GM12878 (cell line): Measurements from ENCODE around the gene STX10. TPM values are rescaled to one million over a fixed set of nuclear protein-coding genes. Genes with fewer than 3 reads are reported as not detected.

ENCODE experiments used
- BCL11A ChIP-seq: IDR thresholded peaks from 2 replicates; pipeline ENCODE4 v1.6.1; 2011; ENCODE audit warnings: low read depth, low read length
- BHLHE40 ChIP-seq, 2 experiments: fragments of 450-650 bp in 1 of 2; IDR thresholded peaks; 2 replicates each; pipeline ENCODE4 v1.6.1; 2011 to 2017; ENCODE audit warnings: low read depth in 2 of 2, borderline replicate concordance in 1 of 2, improper control_type of control experiment in 1 of 2, low read length in 1 of 2, mild to moderate bottlenecking in 1 of 2
- IKZF1 ChIP-seq: fragments of 450-650 bp; conservative IDR thresholded peaks from 2 replicates; pipeline ENCODE4 v1.6.1; 2017; ENCODE audit warnings: antibody characterized with exemption, mild to moderate bottlenecking
- JUNB ChIP-seq: IDR thresholded peaks from 2 replicates; pipeline ENCODE4 v1.6.1; 2016; ENCODE audit warnings: antibody characterized with exemption, mild to moderate bottlenecking
- LARP7 ChIP-seq: fragments of 450-650 bp; IDR thresholded peaks from 2 replicates; pipeline ENCODE4 v1.6.1; 2017; ENCODE audit warnings: mild to moderate bottlenecking
- MYC ChIP-seq: IDR thresholded peaks from 2 replicates; pipeline ENCODE4 v1.6.1; 2011; ENCODE audit warnings: mild to moderate bottlenecking, low read length, moderate library complexity, inconsistent platforms; ENCODE audit not compliant: insufficient read depth, insufficient replicate concordance, insufficient read length, severe bottlenecking
- NR2C2 ChIP-seq: IDR thresholded peaks from 2 replicates; pipeline ENCODE4 v1.6.1; 2011; ENCODE audit warnings: borderline replicate concordance, low read depth; ENCODE audit not compliant: control insufficient read depth, insufficient read length
- RB1 ChIP-seq: fragments of 450-650 bp; formaldehyde crosslinking; IDR thresholded peaks from 2 replicates; pipeline ENCODE4 v1.6.1; 2017; ENCODE audit warnings: mild to moderate bottlenecking, borderline replicate concordance
- RELA ChIP-seq: fragments of 450-650 bp; IDR thresholded peaks from 2 replicates; pipeline ENCODE4 v1.8.0; 2014; ENCODE audit warnings: borderline replicate concordance; ENCODE audit not compliant: partially characterized antibody
- SPI1 ChIP-seq: IDR thresholded peaks from 2 replicates; pipeline ENCODE4 v1.6.1; 2011; ENCODE audit warnings: low read depth, mild to moderate bottlenecking, low read length, moderate library complexity, borderline replicate concordance; ENCODE audit not compliant: insufficient read depth
- TARDBP ChIP-seq: IDR thresholded peaks from 2 replicates; pipeline ENCODE4 v1.6.1; 2016; ENCODE audit warnings: borderline replicate concordance
- TCF7 ChIP-seq: IDR thresholded peaks from 2 replicates; pipeline ENCODE4 v1.6.1; 2014; ENCODE audit warnings: antibody characterized with exemption, borderline replicate concordance
- polyA plus RNA-seq, 11 experiments: library from polyadenylated mRNA; depleted of rRNA in 4 of 11; unstranded in 6 of 11; stranded (reverse) in 5 of 11; fragments of >200 nt; fragmentation: Nextera tagmentation in 4 of 11; fragmentation: Illumina TruSeq in 1 of 11; extraction: Ambion mirVana in 4 of 11; extraction: Trizol in 1 of 11; gene quantifications; 1 replicate in 1 of 11; 2 replicates in 10 of 11; pipeline versions ENCODE4 v1.2.1 to v1.2.3, GENCODE V29; 2011 to 2016; ENCODE audit warnings: inconsistent platforms in 2 of 11, missing spikeins in 2 of 11, low read depth in 1 of 11
- total RNA-seq, 4 experiments: library from RNA; depleted of rRNA in 3 of 4; stranded (reverse); fragments of >200 nt in 3 of 4; fragmentation: Illumina TruSeq in 1 of 4; extraction: Trizol in 1 of 4; gene quantifications; 2 replicates each; pipeline versions ENCODE4 v1.2.1 to v1.2.3, GENCODE V29; 2013 to 2021
- TF ChIP-seq, protein P1 (sequence below): fragments of 450-650 bp; formaldehyde crosslinking; IDR thresholded peaks from 2 replicates; pipeline ENCODE4 v1.4.0; 2020; ENCODE audit warnings: mild to moderate bottlenecking, moderate library complexity
- TF ChIP-seq, protein P2 (sequence below): IDR thresholded peaks from 2 replicates; pipeline ENCODE4 v1.6.1; 2012; ENCODE audit warnings: low read depth, low read length, improper control_type of control experiment
- TF ChIP-seq, protein P3 (sequence below): fragments of 450-650 bp; IDR thresholded peaks from 2 replicates; pipeline ENCODE4 v1.6.1; 2016; ENCODE audit warnings: mild to moderate bottlenecking
- TF ChIP-seq, protein P4 (sequence below): fragments of 450-650 bp; IDR thresholded peaks from 2 replicates; pipeline ENCODE4 v1.6.1; 2017; ENCODE audit warnings: low read depth, mild to moderate bottlenecking, moderate library complexity
- TF ChIP-seq, protein P5 (sequence below): fragments of 150-350 bp; IDR thresholded peaks from 2 replicates; pipeline ENCODE4 v1.6.1; 2016; ENCODE audit warnings: low read depth, low read length

STX10 gene
- total and polyA plus RNA-seq, 10 of the 15 experiments (the other 5 are each of a cell fraction or from before 2014, with no cell fraction given), result 0.56 to 76.1 (median 47.6) TPM

DNA sequence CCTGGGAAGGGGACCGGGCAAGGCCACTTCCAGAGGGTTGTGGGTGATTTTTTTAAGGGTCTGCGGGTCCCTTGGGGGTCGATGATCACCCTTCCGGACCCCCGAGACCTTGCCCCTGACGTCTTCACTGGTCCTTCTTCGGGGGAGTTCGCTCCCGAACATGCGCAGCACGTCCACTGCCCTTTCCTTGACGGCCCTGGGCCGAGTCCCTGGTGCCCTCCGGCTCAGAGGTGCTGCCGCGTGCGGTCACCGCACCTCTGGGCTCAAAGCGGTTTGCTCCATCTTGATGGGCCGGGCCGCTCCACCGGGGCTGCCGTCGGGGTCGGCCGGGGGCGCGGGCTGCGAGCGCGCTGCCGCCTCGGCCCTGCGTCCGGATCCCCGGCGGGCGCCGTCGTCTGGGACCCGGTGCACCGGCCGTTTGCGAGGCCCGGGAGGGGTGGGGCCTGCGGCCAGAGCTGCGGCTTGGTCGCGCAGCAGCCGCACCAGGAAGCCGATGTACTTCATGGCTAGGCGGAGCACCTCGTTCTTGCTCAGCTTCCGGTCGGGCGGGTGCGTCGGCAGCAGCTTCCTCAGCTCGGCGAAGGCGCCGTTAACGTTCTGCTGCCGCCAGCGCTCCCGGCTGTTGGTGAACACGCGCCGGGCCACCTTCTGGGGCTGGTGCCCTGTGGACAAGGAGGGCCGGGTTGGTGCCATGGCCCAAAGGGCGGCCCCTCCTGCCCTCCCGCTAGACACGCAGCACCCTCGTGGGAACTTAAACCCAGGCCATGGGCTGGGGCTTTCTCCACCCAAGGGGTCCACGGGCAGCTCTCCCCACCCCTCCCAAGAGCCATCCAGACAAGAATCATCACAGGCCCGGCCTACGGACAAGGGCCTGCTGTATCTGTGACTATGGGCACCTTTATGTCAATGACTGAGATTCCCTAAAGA is 50.8 kb downstream of the STX10 start (continued):
- TF ChIP-seq, protein P1, sequence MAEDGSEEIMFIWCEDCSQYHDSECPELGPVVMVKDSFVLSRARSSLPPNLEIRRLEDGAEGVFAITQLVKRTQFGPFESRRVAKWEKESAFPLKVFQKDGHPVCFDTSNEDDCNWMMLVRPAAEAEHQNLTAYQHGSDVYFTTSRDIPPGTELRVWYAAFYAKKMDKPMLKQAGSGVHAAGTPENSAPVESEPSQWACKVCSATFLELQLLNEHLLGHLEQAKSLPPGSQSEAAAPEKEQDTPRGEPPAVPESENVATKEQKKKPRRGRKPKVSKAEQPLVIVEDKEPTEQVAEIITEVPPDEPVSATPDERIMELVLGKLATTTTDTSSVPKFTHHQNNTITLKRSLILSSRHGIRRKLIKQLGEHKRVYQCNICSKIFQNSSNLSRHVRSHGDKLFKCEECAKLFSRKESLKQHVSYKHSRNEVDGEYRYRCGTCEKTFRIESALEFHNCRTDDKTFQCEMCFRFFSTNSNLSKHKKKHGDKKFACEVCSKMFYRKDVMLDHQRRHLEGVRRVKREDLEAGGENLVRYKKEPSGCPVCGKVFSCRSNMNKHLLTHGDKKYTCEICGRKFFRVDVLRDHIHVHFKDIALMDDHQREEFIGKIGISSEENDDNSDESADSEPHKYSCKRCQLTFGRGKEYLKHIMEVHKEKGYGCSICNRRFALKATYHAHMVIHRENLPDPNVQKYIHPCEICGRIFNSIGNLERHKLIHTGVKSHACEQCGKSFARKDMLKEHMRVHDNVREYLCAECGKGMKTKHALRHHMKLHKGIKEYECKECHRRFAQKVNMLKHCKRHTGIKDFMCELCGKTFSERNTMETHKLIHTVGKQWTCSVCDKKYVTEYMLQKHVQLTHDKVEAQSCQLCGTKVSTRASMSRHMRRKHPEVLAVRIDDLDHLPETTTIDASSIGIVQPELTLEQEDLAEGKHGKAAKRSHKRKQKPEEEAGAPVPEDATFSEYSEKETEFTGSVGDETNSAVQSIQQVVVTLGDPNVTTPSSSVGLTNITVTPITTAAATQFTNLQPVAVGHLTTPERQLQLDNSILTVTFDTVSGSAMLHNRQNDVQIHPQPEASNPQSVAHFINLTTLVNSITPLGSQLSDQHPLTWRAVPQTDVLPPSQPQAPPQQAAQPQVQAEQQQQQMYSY (CRISPR knock-in tag), result no peak
- TF ChIP-seq, protein P2, sequence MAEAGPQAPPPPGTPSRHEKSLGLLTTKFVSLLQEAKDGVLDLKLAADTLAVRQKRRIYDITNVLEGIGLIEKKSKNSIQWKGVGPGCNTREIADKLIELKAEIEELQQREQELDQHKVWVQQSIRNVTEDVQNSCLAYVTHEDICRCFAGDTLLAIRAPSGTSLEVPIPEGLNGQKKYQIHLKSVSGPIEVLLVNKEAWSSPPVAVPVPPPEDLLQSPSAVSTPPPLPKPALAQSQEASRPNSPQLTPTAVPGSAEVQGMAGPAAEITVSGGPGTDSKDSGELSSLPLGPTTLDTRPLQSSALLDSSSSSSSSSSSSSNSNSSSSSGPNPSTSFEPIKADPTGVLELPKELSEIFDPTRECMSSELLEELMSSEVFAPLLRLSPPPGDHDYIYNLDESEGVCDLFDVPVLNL, result no peak
- TF ChIP-seq, protein P3, sequence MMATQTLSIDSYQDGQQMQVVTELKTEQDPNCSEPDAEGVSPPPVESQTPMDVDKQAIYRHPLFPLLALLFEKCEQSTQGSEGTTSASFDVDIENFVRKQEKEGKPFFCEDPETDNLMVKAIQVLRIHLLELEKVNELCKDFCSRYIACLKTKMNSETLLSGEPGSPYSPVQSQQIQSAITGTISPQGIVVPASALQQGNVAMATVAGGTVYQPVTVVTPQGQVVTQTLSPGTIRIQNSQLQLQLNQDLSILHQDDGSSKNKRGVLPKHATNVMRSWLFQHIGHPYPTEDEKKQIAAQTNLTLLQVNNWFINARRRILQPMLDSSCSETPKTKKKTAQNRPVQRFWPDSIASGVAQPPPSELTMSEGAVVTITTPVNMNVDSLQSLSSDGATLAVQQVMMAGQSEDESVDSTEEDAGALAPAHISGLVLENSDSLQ, result no peak
- TF ChIP-seq TCF7 (no peak), JUNB (no peak), RELA (no peak), MYC (no peak), IKZF1 (peak; percentile 63), SPI1 (no peak), TARDBP (no peak), RB1 (no peak), BHLHE40 (IDR thresholded peaks at IDR 0.05; ENCODE audit: borderline replicate concordance in 1 of 2, low read depth in 2 of 2, low read length in 1 of 2) (peak in 1 of 2 experiments; percentile 40; a peak in 1 of 4 replicates), LARP7 (peak; percentile 70), BCL11A (no peak), NR2C2 (no peak)
- TF ChIP-seq, protein P4, sequence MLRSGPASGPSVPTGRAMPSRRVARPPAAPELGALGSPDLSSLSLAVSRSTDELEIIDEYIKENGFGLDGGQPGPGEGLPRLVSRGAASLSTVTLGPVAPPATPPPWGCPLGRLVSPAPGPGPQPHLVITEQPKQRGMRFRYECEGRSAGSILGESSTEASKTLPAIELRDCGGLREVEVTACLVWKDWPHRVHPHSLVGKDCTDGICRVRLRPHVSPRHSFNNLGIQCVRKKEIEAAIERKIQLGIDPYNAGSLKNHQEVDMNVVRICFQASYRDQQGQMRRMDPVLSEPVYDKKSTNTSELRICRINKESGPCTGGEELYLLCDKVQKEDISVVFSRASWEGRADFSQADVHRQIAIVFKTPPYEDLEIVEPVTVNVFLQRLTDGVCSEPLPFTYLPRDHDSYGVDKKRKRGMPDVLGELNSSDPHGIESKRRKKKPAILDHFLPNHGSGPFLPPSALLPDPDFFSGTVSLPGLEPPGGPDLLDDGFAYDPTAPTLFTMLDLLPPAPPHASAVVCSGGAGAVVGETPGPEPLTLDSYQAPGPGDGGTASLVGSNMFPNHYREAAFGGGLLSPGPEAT, result no peak
- TF ChIP-seq, protein P5, sequence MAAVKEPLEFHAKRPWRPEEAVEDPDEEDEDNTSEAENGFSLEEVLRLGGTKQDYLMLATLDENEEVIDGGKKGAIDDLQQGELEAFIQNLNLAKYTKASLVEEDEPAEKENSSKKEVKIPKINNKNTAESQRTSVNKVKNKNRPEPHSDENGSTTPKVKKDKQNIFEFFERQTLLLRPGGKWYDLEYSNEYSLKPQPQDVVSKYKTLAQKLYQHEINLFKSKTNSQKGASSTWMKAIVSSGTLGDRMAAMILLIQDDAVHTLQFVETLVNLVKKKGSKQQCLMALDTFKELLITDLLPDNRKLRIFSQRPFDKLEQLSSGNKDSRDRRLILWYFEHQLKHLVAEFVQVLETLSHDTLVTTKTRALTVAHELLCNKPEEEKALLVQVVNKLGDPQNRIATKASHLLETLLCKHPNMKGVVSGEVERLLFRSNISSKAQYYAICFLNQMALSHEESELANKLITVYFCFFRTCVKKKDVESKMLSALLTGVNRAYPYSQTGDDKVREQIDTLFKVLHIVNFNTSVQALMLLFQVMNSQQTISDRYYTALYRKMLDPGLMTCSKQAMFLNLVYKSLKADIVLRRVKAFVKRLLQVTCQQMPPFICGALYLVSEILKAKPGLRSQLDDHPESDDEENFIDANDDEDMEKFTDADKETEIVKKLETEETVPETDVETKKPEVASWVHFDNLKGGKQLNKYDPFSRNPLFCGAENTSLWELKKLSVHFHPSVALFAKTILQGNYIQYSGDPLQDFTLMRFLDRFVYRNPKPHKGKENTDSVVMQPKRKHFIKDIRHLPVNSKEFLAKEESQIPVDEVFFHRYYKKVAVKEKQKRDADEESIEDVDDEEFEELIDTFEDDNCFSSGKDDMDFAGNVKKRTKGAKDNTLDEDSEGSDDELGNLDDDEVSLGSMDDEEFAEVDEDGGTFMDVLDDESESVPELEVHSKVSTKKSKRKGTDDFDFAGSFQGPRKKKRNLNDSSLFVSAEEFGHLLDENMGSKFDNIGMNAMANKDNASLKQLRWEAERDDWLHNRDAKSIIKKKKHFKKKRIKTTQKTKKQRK, result no peak
